Adrenal gland (tissue), 12 donors: ENCODE data around the gene RAPH1. TPM values are rescaled to one million over a fixed set of nuclear protein-coding genes. Genes with fewer than 3 reads are reported as not detected.

Source experiments
- DNase-seq, 7 donors: peaks; one replicate each; pipeline ENCODE4 v3.0.0-alpha.2; 2019 to 2020
- H3K27ac ChIP-seq, 5 donors: fragments of 200-600 bp; sonication (generic) in 4 of 5; 1 replicate in 3 of 5; 2 replicates in 2 of 5; pipeline versions ENCODE4 v1.5.1 to v1.8.0; 2016 to 2020; ENCODE audit warnings: mild to moderate bottlenecking in 1 of 5
- H3K27me3 ChIP-seq: fragments of 200-600 bp; 2 replicates; pipeline ENCODE4 v1.8.0; 2021
- H3K36me3 ChIP-seq, 2 donors: fragments of 200-600 bp; replicated peaks in 1 of 2; 1 replicate in 1 of 2; 2 replicates in 1 of 2; pipeline versions ENCODE4 v1.5.1 to v1.8.0; 2018 to 2022
- H3K4me1 ChIP-seq, 2 donors: fragments of 200-600 bp; replicated peaks in 1 of 2; 1 replicate in 1 of 2; 2 replicates in 1 of 2; pipeline versions ENCODE4 v1.5.1 to v1.8.0; 2018 to 2021
- H3K4me3 ChIP-seq, 4 donors: fragments of 200-600 bp; sonication (generic) in 3 of 4; one replicate each; pipeline ENCODE4 v1.5.1; 2016 to 2018
- H3K9me3 ChIP-seq, 3 donors: fragments of 200-600 bp; sonication (generic) in 1 of 3; replicated peaks in 1 of 3; 1 replicate in 2 of 3; 2 replicates in 1 of 3; pipeline versions ENCODE4 v1.5.1 to v1.8.0; 2016 to 2021
- CTCF ChIP-seq, 6 experiments: fragments of 450-650 bp in 4 of 6; fragments of 200-600 bp in 2 of 6; sonication (generic) in 1 of 6; IDR thresholded peaks; 1 replicate in 5 of 6; 2 replicates in 1 of 6; pipeline versions ENCODE4 v1.5.1 to v1.8.0; 2016 to 2021; ENCODE audit warnings: antibody characterized with exemption in 6 of 6, mild to moderate bottlenecking in 2 of 6, moderate library complexity in 1 of 6
- POLR2A ChIP-seq, 2 donors: fragments of 450-650 bp; IDR thresholded peaks; one replicate each; pipeline ENCODE4 v1.6.1; 2017; ENCODE audit warnings: antibody characterized with exemption in 2 of 2, mild to moderate bottlenecking in 2 of 2, moderate library complexity in 1 of 2
- WGBS, 4 donors: extraction: QIAGEN DNeasy Blood & Tissue Kit in 2 of 4; methylation state at CpG; one replicate each; pipeline versions ENCODE4 v1.1.5 to v1.1.7; 2013 to 2017; 5-methylcytosine and 5-hydroxymethylcytosine counted together
- intact Hi-C, 2 donors: fragments of 100-400 bp; cut with DNase I; formaldehyde crosslinking; loops; one replicate each; pipeline versions ENCODE4 v1.14.1 to v1.15.0; 2022 to 2023
- polyA plus RNA-seq, 3 donors: library from polyadenylated mRNA; stranded (reverse); fragments of 200-250 nt in 2 of 3; fragments of 350-450 nt in 1 of 3; fragmentation: Illumina TruSeq in 1 of 3; extraction: RNeasy Lipid Tissue Mini Kit (QIAGEN cat#74804) in 1 of 3; gene quantifications; one replicate each; pipeline ENCODE4 v1.2.3, GENCODE V29; 2013 to 2014
- total RNA-seq, 9 donors: library from RNA; depleted of rRNA in 4 of 9; stranded (reverse); fragments of >200 nt in 4 of 9; fragments of 120-200 nt in 1 of 9; fragmentation: NEBNext Ultra II Directional in 1 of 9; extraction: Animal tissue kit (Norgen Biotek cat#: 25700) in 1 of 9; gene quantifications; one replicate each; pipeline versions ENCODE4 v1.1.0 to v1.2.4, GENCODE V29; 2013 to 2023
- donor health status: healthy with polysubstance abuse.
- donor health status: Bipolar disorder and iron deficiency.
- donor health status: DM: yes; HTN: yes; CAD: no.
- donor health status: DM: no; HTN: no; CAD: no.
- donor health status: DM: no; HTN: no; CAD: no.
- donor health status: DM: yes; HTN: yes; CAD: no.

The RAPH1 gene
- total and polyA plus RNA-seq, 12 donors, result 4.2 to 72.5 (median 27.3) TPM

DNA sequence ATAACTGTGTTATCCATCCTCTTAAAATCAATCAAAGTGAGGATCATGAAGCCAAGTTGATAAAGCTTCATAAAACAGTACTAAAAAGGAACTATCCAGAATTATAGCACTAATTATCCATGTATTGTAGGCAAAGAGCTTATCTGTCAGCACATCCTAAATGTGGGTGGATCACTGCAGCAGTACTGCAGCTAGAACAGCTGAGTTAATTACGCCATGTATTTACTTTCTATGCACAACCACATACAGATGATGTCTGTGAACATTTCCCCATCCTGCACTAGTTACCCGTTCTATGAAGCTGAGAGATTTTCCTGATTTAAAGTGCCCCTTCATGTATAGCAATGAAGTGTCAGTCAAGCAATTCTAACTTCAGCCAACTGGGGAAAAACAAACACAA is 96.6 kb downstream of the RAPH1 start:
- no peak for DNase-seq
- no peaks in the 10 kb centered on the region for H3K9me3 ChIP-seq
- intact Hi-C loops, result no loop called here
- WGBS, 4 donors, result 76 to 84% (median 83%) methylated on average over 2 of the region's 2 CpGs
- no peaks in the 10 kb centered on the region for H3K4me1 ChIP-seq
- peaks cover 0 to 43% of the 10 kb centered on the region in 2 donors for H3K36me3 ChIP-seq
- H3K27ac ChIP-seq, result no peak overlapping the region
- no peak for TF ChIP-seq POLR2A (IDR thresholded peaks at IDR 0.05)
- TF ChIP-seq CTCF (IDR thresholded peaks at IDR 0.05), result no peak
- no peaks in the 10 kb centered on the region for H3K27me3 ChIP-seq
- H3K4me3 ChIP-seq, result no peak overlapping the region

DNA sequence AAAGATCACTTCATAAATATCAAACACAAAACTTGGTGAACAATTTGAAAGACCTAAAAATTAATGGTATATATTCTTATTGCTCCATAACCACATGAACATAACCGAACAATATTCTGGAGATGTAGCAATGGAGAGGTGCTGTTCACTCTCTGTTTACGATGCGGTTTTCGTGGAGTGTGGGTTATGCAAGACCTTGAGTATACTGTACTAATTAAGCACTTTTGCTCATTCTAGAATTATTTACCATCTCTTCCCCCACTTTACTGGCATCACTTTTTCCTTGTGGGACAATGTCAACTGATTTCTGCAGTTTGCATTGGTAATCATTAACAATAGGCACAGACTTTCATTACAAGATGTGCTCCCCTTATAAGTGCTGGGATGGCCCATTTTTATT is 97.6 kb downstream of the RAPH1 start:
- no peak overlapping the region for H3K4me3 ChIP-seq
- no peaks in the 10 kb centered on the region for H3K9me3 ChIP-seq
- intact Hi-C loops, result no loop called here
- H3K36me3 ChIP-seq, result peaks cover 0 to 34% of the 10 kb centered on the region in 2 donors
- 92 to 97% (median 96%) methylated on average over 4 of the region's 4 CpGs for WGBS, 4 donors
- no peaks in the 10 kb centered on the region for H3K27me3 ChIP-seq
- H3K27ac ChIP-seq, result no peak overlapping the region
- DNase-seq, result no peak
- TF ChIP-seq CTCF (IDR thresholded peaks at IDR 0.05) (no peak), POLR2A (IDR thresholded peaks at IDR 0.05) (no peak)
- H3K4me1 ChIP-seq, result no peaks in the 10 kb centered on the region

- H3K36me3 ChIP-seq, result peaks cover 0 to 24% of the 10 kb centered on the region in 2 donors
- no peak overlapping the region for H3K4me3 ChIP-seq
- no peak for DNase-seq
- no peaks in the 10 kb centered on the region for H3K27me3 ChIP-seq
- no peaks in the 10 kb centered on the region for H3K4me1 ChIP-seq
- TF ChIP-seq CTCF (IDR thresholded peaks at IDR 0.05) (no peak), POLR2A (IDR thresholded peaks at IDR 0.05) (no peak)
- 82 to 85% (median 83%) methylated on average over 2 of the region's 2 CpGs for WGBS, 4 donors
- intact Hi-C loops, result no loop called here
- no peak overlapping the region for H3K27ac ChIP-seq
- H3K9me3 ChIP-seq, result no peaks in the 10 kb centered on the region
Observed at GRCh38 chr2:203436496-203436895, 98.6 kb downstream of the RAPH1 start.

GRCh38 chr2:203432811-203433210 is 102.3 kb downstream of the RAPH1 start:
- TF ChIP-seq CTCF (IDR thresholded peaks at IDR 0.05), result no peak
- no peak for TF ChIP-seq POLR2A (IDR thresholded peaks at IDR 0.05)
- WGBS, 4 donors, result 82 to 90% (median 86%) methylated on average over 6 of the region's 6 CpGs
- no peak for DNase-seq

More at GRCh38 chr2:203432811-203433210, 102.3 kb downstream of the RAPH1 start:
- no peaks in the 10 kb centered on the region for H3K4me1 ChIP-seq
- peaks cover 0 to 2% of the 10 kb centered on the region in 2 donors for H3K36me3 ChIP-seq
- H3K27ac ChIP-seq, result no peak overlapping the region
- H3K27me3 ChIP-seq, result no peaks in the 10 kb centered on the region
- H3K4me3 ChIP-seq, result no peak overlapping the region
- H3K9me3 ChIP-seq, result no peaks in the 10 kb centered on the region
- intact Hi-C loops, result no loop called here
